ENCODE measurements around the gene DNAJC9. TPM values are rescaled to one million over a fixed set of nuclear protein-coding genes. Genes with fewer than 3 reads are reported as not detected.

DNAJC9 gene
- total and polyA plus RNA-seq, 2 experiments from 2014 or later: 19.8 to 21.1 TPM

GRCh38 chr10:73281097-73281496, 34.0 kb upstream of the DNAJC9 start:
- WGBS, 2 experiments (ENCODE audit: low coverage in 1 of 2, low lambda C conversion rate in 2 of 2, missing lambda C conversion rate in 2 of 2): 71 to 87% methylated on average over 3 of the region's 3 CpGs
- no peaks in the 10 kb centered on the region for H3K9me3 ChIP-seq (ENCODE audit: low read depth)
- no peak overlapping the region for H3K27ac ChIP-seq
- DNase-seq: no peak
- no peak overlapping the region for H3K4me3 ChIP-seq
- H3K4me2 ChIP-seq (ENCODE audit: unreplicated experiment): no peak overlapping the region
- H3K79me2 ChIP-seq (ENCODE audit: insufficient read depth): no peaks in the 10 kb centered on the region
- H3K27me3 ChIP-seq (replicated peaks; ENCODE audit: insufficient read depth): no peaks in the 10 kb centered on the region
- H3K4me1 ChIP-seq (ENCODE audit: insufficient read depth): peaks cover 5% of the 10 kb centered on the region; the same call in 1 of the 2 replicates
- in situ Hi-C loops (cut with MboI): no loop called here
- no peaks in the 10 kb centered on the region for H3F3A ChIP-seq (ENCODE audit: insufficient read depth)
- TF ChIP-seq EZH2 (IDR thresholded peaks at IDR 0.05; ENCODE audit: insufficient read depth, poor library complexity, severe bottlenecking) (no peak), EZH2phosphoT487 (IDR thresholded peaks at IDR 0.05; ENCODE audit: insufficient read depth, low read depth) (no peak)
- H3K36me3 ChIP-seq (ENCODE audit: low read depth): no peaks in the 10 kb centered on the region
- no peaks in the 10 kb centered on the region for H3K9me2 ChIP-seq (ENCODE audit: insufficient read depth)
- no peak overlapping the region for H2AFZ ChIP-seq
- no peaks in the 10 kb centered on the region for H4K20me1 ChIP-seq (ENCODE audit: insufficient read depth)
- no peak overlapping the region for H3K9ac ChIP-seq

GRCh38 chr10:73264423-73264822, 17.4 kb upstream of the DNAJC9 start:
- H3K36me3 ChIP-seq (ENCODE audit: low read depth): no peaks in the 10 kb centered on the region
- no peaks in the 10 kb centered on the region for H3K27me3 ChIP-seq (replicated peaks; ENCODE audit: insufficient read depth)
- in situ Hi-C loops (cut with MboI): no loop called here
- no peak overlapping the region for H2AFZ ChIP-seq
- no peak for TF ChIP-seq EZH2phosphoT487 (IDR thresholded peaks at IDR 0.05; ENCODE audit: insufficient read depth, low read depth)
- no peak for TF ChIP-seq EZH2 (IDR thresholded peaks at IDR 0.05; ENCODE audit: insufficient read depth, poor library complexity, severe bottlenecking)
- H3K9me3 ChIP-seq (ENCODE audit: low read depth): no peaks in the 10 kb centered on the region
- 76 to 86% methylated on average over 2 of the region's 2 CpGs for WGBS, 2 experiments (ENCODE audit: low coverage in 1 of 2, low lambda C conversion rate in 2 of 2, missing lambda C conversion rate in 2 of 2)
- no peak overlapping the region for H3K27ac ChIP-seq
- peaks cover 7% of the 10 kb centered on the region for H3K4me1 ChIP-seq (ENCODE audit: insufficient read depth)
- no peak overlapping the region for H3K4me3 ChIP-seq
- no peak overlapping the region for H3K9ac ChIP-seq
- no peaks in the 10 kb centered on the region for H3K9me2 ChIP-seq (ENCODE audit: insufficient read depth)
- DNase-seq: no peak
- no peak overlapping the region for H3K4me2 ChIP-seq (ENCODE audit: unreplicated experiment)
- H3K79me2 ChIP-seq (ENCODE audit: insufficient read depth): no peaks in the 10 kb centered on the region
- 0 out of 2 replicates have a peak, but pooled peaks cover 5% of the 10 kb centered on the region for H3F3A ChIP-seq (ENCODE audit: insufficient read depth)
- H4K20me1 ChIP-seq (ENCODE audit: insufficient read depth): no peaks in the 10 kb centered on the region

- Histone ChIP-seq H3K79me2 (ENCODE audit: insufficient read depth) (no peaks in the 10 kb centered on the region), H2AFZ (no peak overlapping the region; the same call in 1 of the 2 replicates), H3K4me2 (ENCODE audit: unreplicated experiment) (peak overlapping the region; percentile 10), H3K9ac (no peak overlapping the region), H3K4me3 (no peak overlapping the region), H3K36me3 (ENCODE audit: low read depth) (no peaks in the 10 kb centered on the region), H3K27me3 (replicated peaks; ENCODE audit: insufficient read depth) (no peaks in the 10 kb centered on the region), H3K9me3 (ENCODE audit: low read depth) (no peaks in the 10 kb centered on the region), H4K20me1 (ENCODE audit: insufficient read depth) (no peaks in the 10 kb centered on the region), H3F3A (ENCODE audit: insufficient read depth) (0 out of 2 replicates have a peak, but pooled peaks cover 5% of the 10 kb centered on the region), H3K9me2 (ENCODE audit: insufficient read depth) (no peaks in the 10 kb centered on the region), H3K27ac (no peak overlapping the region), H3K4me1 (ENCODE audit: insufficient read depth) (peaks cover 7% of the 10 kb centered on the region)
- WGBS, 2 experiments (ENCODE audit: low coverage in 1 of 2, low lambda C conversion rate in 2 of 2, missing lambda C conversion rate in 2 of 2): 92 to 97% methylated on average over 1 of the region's 1 CpG
- in situ Hi-C loops (cut with MboI): no loop called here
- peak; percentile 56 for DNase-seq
- no peak for TF ChIP-seq EZH2 (IDR thresholded peaks at IDR 0.05; ENCODE audit: insufficient read depth, poor library complexity, severe bottlenecking)
- TF ChIP-seq EZH2phosphoT487 (IDR thresholded peaks at IDR 0.05; ENCODE audit: insufficient read depth, low read depth): no peak
Observed at GRCh38 chr10:73263693-73264347, 16.8 kb upstream of the DNAJC9 start.

GRCh38 chr10:73262880-73263555, 16.0 kb upstream of the DNAJC9 start:
- H3K36me3 ChIP-seq (ENCODE audit: low read depth): no peaks in the 10 kb centered on the region
- in situ Hi-C loops (cut with MboI): no loop called here
- H3K9me3 ChIP-seq (ENCODE audit: low read depth): no peaks in the 10 kb centered on the region
- no peaks in the 10 kb centered on the region for H3K27me3 ChIP-seq (replicated peaks; ENCODE audit: insufficient read depth)
- 0 out of 2 replicates have a peak, but pooled peaks cover 5% of the 10 kb centered on the region for H3F3A ChIP-seq (ENCODE audit: insufficient read depth)
- H3K4me1 ChIP-seq (ENCODE audit: insufficient read depth): peaks cover 7% of the 10 kb centered on the region
- no peak overlapping the region for H3K27ac ChIP-seq
- no peaks in the 10 kb centered on the region for H3K9me2 ChIP-seq (ENCODE audit: insufficient read depth)
- DNase-seq: no peak
- H2AFZ ChIP-seq: 0 out of 2 replicates have a peak overlapping the region, but pooled peaks have one; percentile 39
- 63 to 64% methylated on average over 5 of the region's 5 CpGs for WGBS, 2 experiments (ENCODE audit: low coverage in 1 of 2, low lambda C conversion rate in 2 of 2, missing lambda C conversion rate in 2 of 2)
- no peak overlapping the region for H3K4me3 ChIP-seq
- TF ChIP-seq EZH2 (IDR thresholded peaks at IDR 0.05; ENCODE audit: insufficient read depth, poor library complexity, severe bottlenecking) (no peak), EZH2phosphoT487 (IDR thresholded peaks at IDR 0.05; ENCODE audit: insufficient read depth, low read depth) (no peak)
- no peaks in the 10 kb centered on the region for H4K20me1 ChIP-seq (ENCODE audit: insufficient read depth)
- H3K4me2 ChIP-seq (ENCODE audit: unreplicated experiment): no peak overlapping the region
- no peak overlapping the region for H3K9ac ChIP-seq
- no peaks in the 10 kb centered on the region for H3K79me2 ChIP-seq (ENCODE audit: insufficient read depth)

Measured in GM23248 (cell line).